DND-41 (cell line): Measurements from ENCODE around the gene ARRB1.

Source experiments
- ATAC-seq: fragments of 200-7000 bp; cut with Tn5 transposase; 3 replicates; pipeline ENCODE4 v1.9.1; 2021; ENCODE audit warnings: low read depth; ENCODE audit not compliant: insufficient read depth
- DNase-seq: peaks from one replicate; pipeline ENCODE4 v3.0.0-alpha.2; 2020
- H2AFZ ChIP-seq: 2 replicates; pipeline ENCODE4 v1.6.0; 2012; ENCODE audit warnings: low read depth, low read length
- H3K27ac ChIP-seq: 2 replicates; pipeline ENCODE4 v1.5.1; 2012; ENCODE audit warnings: low read length, inconsistent platforms
- H3K27me3 ChIP-seq: fragments of 200-600 bp; sonication (generic); 2 replicates; pipeline ENCODE4 v1.6.0; 2012; ENCODE audit warnings: low read length, mild to moderate bottlenecking, inconsistent platforms; ENCODE audit not compliant: insufficient read depth, poor library complexity
- H3K36me3 ChIP-seq: 2 replicates; pipeline ENCODE4 v1.5.1; 2012; ENCODE audit warnings: low read length, inconsistent platforms; ENCODE audit not compliant: insufficient read depth
- H3K4me1 ChIP-seq: 2 replicates; pipeline ENCODE4 v1.5.1; 2012; ENCODE audit warnings: mild to moderate bottlenecking, low read length; ENCODE audit not compliant: insufficient read depth
- H3K4me2 ChIP-seq: 2 replicates; pipeline ENCODE4 v1.6.0; 2012; ENCODE audit warnings: mild to moderate bottlenecking, moderate library complexity, low read length, inconsistent platforms; ENCODE audit not compliant: insufficient read depth
- H3K4me3 ChIP-seq, 2 experiments: fragments of 200-600 bp in 1 of 2; shearing (Covaris generic) in 1 of 2; 2 replicates each; pipeline ENCODE4 v1.5.1; 2012 to 2016; ENCODE audit warnings: inconsistent platforms in 2 of 2, low read length in 2 of 2, mild to moderate bottlenecking in 2 of 2, low read depth in 1 of 2, moderate library complexity in 1 of 2
- H3K79me2 ChIP-seq: 2 replicates; pipeline ENCODE4 v1.6.0; 2012; ENCODE audit warnings: low read length, inconsistent platforms; ENCODE audit not compliant: insufficient read depth
- H3K9ac ChIP-seq: 2 replicates; pipeline ENCODE4 v1.6.0; 2012; ENCODE audit warnings: low read depth, mild to moderate bottlenecking, inconsistent platforms, low read length, moderate library complexity
- H3K9me3 ChIP-seq: 2 replicates; pipeline ENCODE4 v1.5.1; 2012; ENCODE audit warnings: low read length, moderate library complexity, mild to moderate bottlenecking, inconsistent platforms; ENCODE audit not compliant: insufficient read depth, severe bottlenecking
- H4K20me1 ChIP-seq: 2 replicates; pipeline ENCODE4 v1.6.0; 2012; ENCODE audit warnings: low read length; ENCODE audit not compliant: insufficient read depth
- EZH2 ChIP-seq: IDR thresholded peaks from 3 replicates; pipeline ENCODE4 v1.6.1; 2012; ENCODE audit warnings: borderline replicate concordance, low read depth, mild to moderate bottlenecking, moderate library complexity, low read length, inconsistent platforms; ENCODE audit not compliant: severe bottlenecking
- TF ChIP-seq, protein P1 (sequence below): IDR thresholded peaks from 2 replicates; pipeline ENCODE4 v1.5.1; 2012; ENCODE audit warnings: borderline replicate concordance, low read length, moderate library complexity, mild to moderate bottlenecking; ENCODE audit not compliant: poor library complexity, severe bottlenecking; ENCODE audit errors: extremely low read depth

The ARRB1 gene

DNA sequence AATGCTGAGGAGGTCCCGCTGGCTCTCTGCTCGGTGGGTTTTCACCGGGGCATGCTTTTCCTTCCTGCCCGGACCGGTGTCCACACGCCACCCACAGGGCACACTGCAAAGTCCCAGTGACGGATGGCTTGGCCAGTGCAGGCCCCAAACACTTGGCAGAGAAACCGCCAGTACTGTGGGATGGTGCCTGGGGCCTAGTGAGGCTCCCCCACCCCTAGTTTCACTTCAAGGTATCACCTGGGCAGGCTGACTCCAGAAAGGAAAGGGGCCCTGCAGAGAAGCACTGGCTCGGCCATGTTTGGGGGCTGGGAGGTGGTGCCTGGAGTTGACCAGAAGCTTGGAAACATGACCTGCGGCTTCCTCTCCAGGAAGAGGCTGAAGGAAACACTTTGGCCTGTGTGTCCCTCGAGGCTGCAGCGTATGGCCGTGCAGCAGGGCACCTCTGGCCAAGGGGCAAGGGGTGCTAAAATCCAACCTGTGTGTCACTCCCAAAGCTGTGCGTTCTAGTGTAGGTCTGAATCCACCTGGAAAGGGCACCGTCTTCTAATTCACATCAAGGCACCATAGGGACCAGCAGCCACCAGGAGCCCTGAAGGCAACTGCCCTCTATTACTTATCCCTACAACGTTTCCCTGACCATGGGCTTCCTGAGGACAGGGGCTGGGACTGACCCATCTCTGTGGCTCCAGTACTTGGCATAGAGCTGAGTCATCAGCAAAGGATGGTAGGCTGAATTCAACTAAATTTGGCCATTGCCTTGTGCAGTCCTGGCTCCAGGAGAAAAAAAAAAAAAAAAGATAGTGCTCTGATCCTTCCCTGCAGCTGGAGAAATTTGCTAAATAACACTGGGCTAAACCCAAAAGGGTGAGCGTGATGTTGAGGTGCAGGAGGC is 88.3 kb downstream of the ARRB1 start:
- no peaks in the 10 kb centered on the region for H4K20me1 ChIP-seq
- H3K4me3 ChIP-seq: no peak overlapping the region
- no peaks in the 10 kb centered on the region for H3K36me3 ChIP-seq
- H2AFZ ChIP-seq: no peak overlapping the region
- H3K9me3 ChIP-seq: no peaks in the 10 kb centered on the region
- no peak for ATAC-seq
- no peak overlapping the region for H3K27ac ChIP-seq
- no peaks in the 10 kb centered on the region for H3K79me2 ChIP-seq
- no peak overlapping the region for H3K4me2 ChIP-seq
- no peaks in the 10 kb centered on the region for H3K4me1 ChIP-seq
- no peaks in the 10 kb centered on the region for H3K27me3 ChIP-seq
- no peak for DNase-seq
- TF ChIP-seq, protein P1, sequence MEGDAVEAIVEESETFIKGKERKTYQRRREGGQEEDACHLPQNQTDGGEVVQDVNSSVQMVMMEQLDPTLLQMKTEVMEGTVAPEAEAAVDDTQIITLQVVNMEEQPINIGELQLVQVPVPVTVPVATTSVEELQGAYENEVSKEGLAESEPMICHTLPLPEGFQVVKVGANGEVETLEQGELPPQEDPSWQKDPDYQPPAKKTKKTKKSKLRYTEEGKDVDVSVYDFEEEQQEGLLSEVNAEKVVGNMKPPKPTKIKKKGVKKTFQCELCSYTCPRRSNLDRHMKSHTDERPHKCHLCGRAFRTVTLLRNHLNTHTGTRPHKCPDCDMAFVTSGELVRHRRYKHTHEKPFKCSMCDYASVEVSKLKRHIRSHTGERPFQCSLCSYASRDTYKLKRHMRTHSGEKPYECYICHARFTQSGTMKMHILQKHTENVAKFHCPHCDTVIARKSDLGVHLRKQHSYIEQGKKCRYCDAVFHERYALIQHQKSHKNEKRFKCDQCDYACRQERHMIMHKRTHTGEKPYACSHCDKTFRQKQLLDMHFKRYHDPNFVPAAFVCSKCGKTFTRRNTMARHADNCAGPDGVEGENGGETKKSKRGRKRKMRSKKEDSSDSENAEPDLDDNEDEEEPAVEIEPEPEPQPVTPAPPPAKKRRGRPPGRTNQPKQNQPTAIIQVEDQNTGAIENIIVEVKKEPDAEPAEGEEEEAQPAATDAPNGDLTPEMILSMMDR: no peak
- no peak for TF ChIP-seq EZH2
- no peak overlapping the region for H3K9ac ChIP-seq

DNA sequence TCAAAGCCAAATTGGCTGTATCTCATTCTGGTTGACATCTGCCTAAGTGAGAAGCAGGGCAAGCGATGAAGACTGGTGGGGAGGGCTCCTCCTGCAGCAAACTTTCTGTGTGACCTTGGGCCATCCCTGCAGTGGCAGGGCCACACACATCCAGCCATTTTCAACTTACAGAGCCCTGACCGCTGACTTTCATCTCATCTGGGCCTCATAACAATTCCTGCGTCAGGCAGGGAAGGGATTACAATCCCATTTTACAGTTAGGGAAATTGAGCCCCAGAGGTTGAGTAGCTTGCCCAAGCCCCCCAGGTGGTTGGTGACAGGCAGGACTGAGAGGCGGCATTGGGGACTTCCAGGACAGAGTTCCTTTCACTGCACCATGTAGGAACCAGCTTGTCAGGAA is 89.0 kb downstream of the ARRB1 start:
- Histone ChIP-seq H2AFZ (no peak overlapping the region), H3K36me3 (no peaks in the 10 kb centered on the region), H3K27ac (no peak overlapping the region), H3K4me3 (no peak overlapping the region), H3K4me2 (no peak overlapping the region), H3K4me1 (no peaks in the 10 kb centered on the region), H3K9me3 (no peaks in the 10 kb centered on the region), H4K20me1 (no peaks in the 10 kb centered on the region), H3K27me3 (no peaks in the 10 kb centered on the region), H3K79me2 (no peaks in the 10 kb centered on the region), H3K9ac (no peak overlapping the region)
- TF ChIP-seq, protein P1: no peak
- ATAC-seq (no peak), DNase-seq (no peak)

DNA sequence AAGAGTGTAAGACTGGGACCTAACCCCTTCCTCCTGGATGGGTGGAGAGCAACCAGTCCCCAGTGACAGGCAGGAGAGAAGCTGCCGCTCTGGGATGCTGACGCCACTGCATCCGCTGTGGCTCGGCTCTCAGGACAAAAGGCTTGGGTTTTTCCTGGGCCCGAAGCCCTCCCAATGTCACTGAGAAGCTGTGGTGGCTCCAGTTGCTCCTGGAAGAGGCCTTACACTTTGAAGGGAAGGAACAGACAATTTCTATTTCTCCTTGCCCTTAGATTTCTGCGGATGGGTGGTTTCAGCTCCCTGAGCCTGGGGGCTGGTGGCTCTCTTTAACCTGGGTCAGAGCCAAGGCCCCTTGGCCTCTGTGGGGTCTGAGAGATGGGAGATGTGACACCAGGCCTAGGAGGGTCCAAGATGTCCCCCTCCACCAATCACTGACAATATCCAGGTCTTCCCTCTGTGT is 89.5 kb downstream of the ARRB1 start:
- no peak overlapping the region for H2AFZ ChIP-seq
- H3K4me2 ChIP-seq: no peak overlapping the region
- no peaks in the 10 kb centered on the region for H3K79me2 ChIP-seq
- no peak overlapping the region for H3K27ac ChIP-seq
- no peaks in the 10 kb centered on the region for H3K9me3 ChIP-seq
- no peaks in the 10 kb centered on the region for H3K27me3 ChIP-seq
- peak; percentile 21; the same call in 2 of the 3 replicates for ATAC-seq
- no peaks in the 10 kb centered on the region for H3K4me1 ChIP-seq
- no peak overlapping the region for H3K9ac ChIP-seq
- TF ChIP-seq, protein P1: no peak
- no peak for TF ChIP-seq EZH2
- no peak overlapping the region for H3K4me3 ChIP-seq
- DNase-seq: no peak
- H3K36me3 ChIP-seq: no peaks in the 10 kb centered on the region
- no peaks in the 10 kb centered on the region for H4K20me1 ChIP-seq
